C4-2B (cell line): Measurements from ENCODE around the gene RPH3AL.

Experiments
- ZFX ChIP-seq: fragments of 450-650 bp; IDR thresholded peaks from 2 replicates; pipeline ENCODE4 v1.6.1; 2017
- TF ChIP-seq, protein P1 (sequence below): fragments of 450-650 bp; conservative IDR thresholded peaks from 2 replicates; pipeline ENCODE4 v1.5.1; 2017; ENCODE audit warnings: mild to moderate bottlenecking

DNA sequence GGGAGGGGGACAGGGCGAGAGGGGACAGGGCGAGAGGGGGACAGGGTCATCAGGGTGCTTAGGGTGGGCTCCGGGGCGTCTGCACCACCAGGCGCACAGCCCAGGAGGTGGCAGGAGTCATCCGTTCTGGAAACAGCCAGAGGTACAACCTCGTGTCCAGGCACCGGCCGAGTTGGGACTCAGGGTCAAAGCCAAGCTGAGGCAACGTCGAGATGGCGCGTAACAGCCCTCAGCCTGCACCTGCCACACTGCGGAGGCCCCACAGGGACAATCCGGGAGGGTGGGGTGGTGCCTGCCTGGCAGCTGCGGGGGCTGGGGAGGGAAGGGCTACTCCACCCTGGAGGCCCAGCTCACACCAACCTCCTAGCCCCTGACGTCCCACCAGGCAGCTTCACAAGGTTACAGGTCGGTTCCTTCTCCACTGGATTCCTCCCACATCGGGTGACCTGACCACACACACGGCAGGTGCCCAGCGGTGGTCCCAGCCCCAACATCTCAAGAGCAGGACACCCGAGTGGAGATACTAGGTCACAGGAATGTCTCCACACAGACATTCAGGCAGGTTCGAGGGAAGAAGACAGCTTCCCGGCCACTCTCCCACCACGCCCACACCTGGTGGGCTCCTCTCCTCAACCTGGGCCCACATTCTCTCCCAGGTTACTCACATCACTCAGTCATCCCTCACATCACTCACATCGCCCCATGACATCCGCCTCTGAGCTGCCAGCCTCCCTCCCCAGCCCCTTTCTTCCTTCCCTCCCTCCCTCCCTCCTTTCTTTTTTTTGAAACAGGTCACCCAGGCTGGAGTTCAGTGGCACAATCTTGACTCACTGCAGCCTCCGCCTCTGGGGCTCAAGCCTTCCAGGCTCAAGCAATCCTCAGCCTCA lies 47.3 kb downstream of the RPH3AL start:
- TF ChIP-seq, protein P1, sequence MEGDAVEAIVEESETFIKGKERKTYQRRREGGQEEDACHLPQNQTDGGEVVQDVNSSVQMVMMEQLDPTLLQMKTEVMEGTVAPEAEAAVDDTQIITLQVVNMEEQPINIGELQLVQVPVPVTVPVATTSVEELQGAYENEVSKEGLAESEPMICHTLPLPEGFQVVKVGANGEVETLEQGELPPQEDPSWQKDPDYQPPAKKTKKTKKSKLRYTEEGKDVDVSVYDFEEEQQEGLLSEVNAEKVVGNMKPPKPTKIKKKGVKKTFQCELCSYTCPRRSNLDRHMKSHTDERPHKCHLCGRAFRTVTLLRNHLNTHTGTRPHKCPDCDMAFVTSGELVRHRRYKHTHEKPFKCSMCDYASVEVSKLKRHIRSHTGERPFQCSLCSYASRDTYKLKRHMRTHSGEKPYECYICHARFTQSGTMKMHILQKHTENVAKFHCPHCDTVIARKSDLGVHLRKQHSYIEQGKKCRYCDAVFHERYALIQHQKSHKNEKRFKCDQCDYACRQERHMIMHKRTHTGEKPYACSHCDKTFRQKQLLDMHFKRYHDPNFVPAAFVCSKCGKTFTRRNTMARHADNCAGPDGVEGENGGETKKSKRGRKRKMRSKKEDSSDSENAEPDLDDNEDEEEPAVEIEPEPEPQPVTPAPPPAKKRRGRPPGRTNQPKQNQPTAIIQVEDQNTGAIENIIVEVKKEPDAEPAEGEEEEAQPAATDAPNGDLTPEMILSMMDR, result no peak
- no peak for TF ChIP-seq ZFX
